ENCODE data around the gene OPA1.

Gene OPA1

DNA sequence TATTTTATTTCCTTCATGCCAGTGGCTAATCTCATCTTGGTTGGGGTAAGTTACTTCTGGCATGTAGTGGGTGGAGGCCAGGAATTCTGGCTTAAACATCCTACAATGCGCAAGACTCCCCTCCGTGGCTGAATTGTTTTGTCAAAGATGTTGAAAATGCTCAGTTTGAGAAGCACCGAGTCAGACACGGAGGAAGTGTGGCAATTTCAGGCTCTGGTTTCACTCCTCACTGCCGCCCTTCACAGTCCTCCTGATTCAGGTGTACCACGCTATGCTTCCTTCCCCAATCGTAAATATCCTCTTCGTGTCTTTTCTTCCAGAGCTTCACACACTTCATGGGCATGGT lies 150.7 kb downstream of the OPA1 start:
- DNase-seq (ENCODE audit: low read depth) = peak; percentile 45

DNA sequence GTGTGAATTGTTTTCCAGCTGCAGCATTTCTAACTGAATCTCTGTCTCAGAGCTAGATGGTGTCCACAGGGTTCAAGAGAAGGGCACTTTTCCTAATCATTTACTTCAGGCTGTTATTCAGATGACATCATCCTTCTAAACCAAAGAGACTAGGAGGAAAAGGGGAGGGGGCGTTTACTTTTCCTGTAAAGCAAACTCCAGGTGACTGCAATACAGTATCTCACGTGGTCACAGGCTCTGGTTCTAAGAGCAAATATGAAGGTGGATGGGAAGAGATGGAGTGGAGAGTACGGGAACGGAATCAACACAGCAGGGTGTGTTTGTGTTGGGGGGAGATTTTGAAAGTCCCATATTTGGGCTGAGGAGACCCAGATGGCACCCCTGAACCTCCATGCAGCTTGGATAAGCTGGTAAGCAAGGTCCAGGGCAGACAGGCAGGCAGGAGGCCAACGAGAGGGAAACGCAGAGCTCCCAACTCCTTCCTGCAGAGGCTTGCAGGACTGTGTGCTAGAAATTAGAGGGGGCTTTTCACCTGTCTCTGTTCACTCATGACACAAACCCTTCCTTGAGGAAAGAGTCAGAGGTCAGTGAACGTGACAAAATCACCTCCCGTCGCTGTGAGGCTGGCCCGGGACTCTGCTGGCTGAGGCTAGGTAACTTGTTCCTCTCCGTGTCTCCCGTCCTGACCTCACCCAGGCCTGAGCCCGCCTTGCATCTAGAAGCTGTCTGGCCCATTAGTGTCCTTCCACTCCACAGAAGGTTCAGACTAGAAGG lies 151.2 kb downstream of the OPA1 start:
- DNase-seq (ENCODE audit: low read depth) = peak; percentile 3

- DNase-seq (ENCODE audit: low read depth) = peak; percentile 36
Observed at GRCh38 chr3:193744822-193745684, 152.0 kb downstream of the OPA1 start.

DNA sequence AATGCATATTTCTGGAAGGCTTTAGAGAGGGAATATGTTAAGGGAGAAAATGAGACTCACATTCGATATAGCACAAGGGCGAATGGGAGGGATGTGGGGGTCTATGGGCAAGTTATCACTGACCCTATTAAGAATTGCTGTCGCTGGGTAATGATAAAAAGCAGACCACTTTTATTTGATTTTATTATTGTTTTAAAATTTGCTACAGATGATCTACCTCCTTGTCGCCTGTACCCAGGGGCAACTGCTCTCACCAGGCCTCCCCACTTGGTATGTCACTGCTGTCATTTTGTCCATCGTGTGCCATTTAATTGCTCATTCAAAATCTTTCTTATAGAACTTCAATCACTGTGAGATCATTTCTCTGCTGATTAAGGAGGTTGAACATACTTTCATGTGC lies 153.8 kb downstream of the OPA1 start:
- DNase-seq (ENCODE audit: low read depth) = no peak

All from iris pigment epithelial cell (primary cell).